K562 (cell line): ENCODE results near the gene NEK1. TPM values are rescaled to one million over a fixed set of nuclear protein-coding genes. Genes with fewer than 3 reads are reported as not detected.

Experiments
- CAMTA2 ChIP-seq: fragments of 250-450 bp; sonication (Bioruptor Pico); conservative IDR thresholded peaks from 2 replicates; pipeline ENCODE4 v1.5.1; 2022
- LCOR ChIP-seq: sonication (generic); formaldehyde crosslinking; IDR thresholded peaks from 2 replicates; pipeline ENCODE4 v1.8.0; 2022; ENCODE audit warnings: mild to moderate bottlenecking, missing genetic modification reagents
- NFATC3 ChIP-seq: fragments of 450-650 bp; IDR thresholded peaks from 2 replicates; pipeline ENCODE4 v1.6.1; 2017; ENCODE audit warnings: mild to moderate bottlenecking
- PCBP2 ChIP-seq: fragments of 200-400 bp; formaldehyde crosslinking; IDR thresholded peaks from 2 replicates; pipeline ENCODE4 v1.6.1; 2018; ENCODE audit warnings: low read length, low read depth, mild to moderate bottlenecking, moderate library complexity; ENCODE audit not compliant: poor library complexity, severe bottlenecking
- SETDB1 ChIP-seq: IDR thresholded peaks from one replicate; pipeline ENCODE4 v1.6.1; 2012; ENCODE audit warnings: low read length, control low read depth, inconsistent platforms
- TFAM ChIP-seq: fragments of 250-450 bp; sonication (Bioruptor Pico); conservative IDR thresholded peaks from 2 replicates; pipeline ENCODE4 v1.5.0; 2021; ENCODE audit warnings: mild to moderate bottlenecking, moderate library complexity
- ZBTB1 ChIP-seq: sonication (generic); formaldehyde crosslinking; IDR thresholded peaks from 2 replicates; pipeline ENCODE4 v1.8.1; 2023; ENCODE audit warnings: missing genetic modification reagents, low read depth, mild to moderate bottlenecking, borderline replicate concordance
- ZFP36 ChIP-seq: fragments of 150-350 bp; IDR thresholded peaks from 2 replicates; pipeline ENCODE4 v1.6.1; 2018; ENCODE audit warnings: low read length, low read depth; ENCODE audit not compliant: partially characterized antibody
- ZKSCAN1 ChIP-seq: fragments of 150-350 bp; IDR thresholded peaks from 2 replicates; pipeline ENCODE4 v1.6.1; 2016; ENCODE audit warnings: low read depth, low read length
- ZNF79 ChIP-seq: fragments of 250-450 bp; sonication (Bioruptor Pico); IDR thresholded peaks from 2 replicates; pipeline ENCODE4 v1.4.0; 2020; ENCODE audit warnings: low read depth, mild to moderate bottlenecking, moderate library complexity
- polyA plus RNA-seq, 8 experiments: library from polyadenylated mRNA; depleted of rRNA in 4 of 8; stranded (reverse) in 5 of 8; unstranded in 3 of 8; fragments of >200 nt; fragmentation: Nextera tagmentation in 2 of 8; fragmentation: Illumina TruSeq in 1 of 8; extraction: Ambion mirVana in 2 of 8; extraction: Trizol in 1 of 8; gene quantifications; 2 replicates each; pipeline versions ENCODE4 v1.2.1 to v1.2.3, GENCODE V29; 2011 to 2014; ENCODE audit warnings: inconsistent platforms in 1 of 8, missing spikeins in 1 of 8
- total RNA-seq, 7 experiments: library from RNA; depleted of rRNA in 6 of 7; stranded (reverse); fragments of >200 nt in 6 of 7; fragmentation: Illumina TruSeq in 2 of 7; extraction: Trizol in 2 of 7; gene quantifications; 2 replicates each; pipeline versions ENCODE4 v1.2.1 to v1.2.3, GENCODE V29; 2011 to 2021; ENCODE audit warnings: low replicate concordance in 1 of 7
- TF ChIP-seq, protein P1 (sequence below): IDR thresholded peaks from 3 replicates; pipeline ENCODE4 v1.6.1; 2011; ENCODE audit warnings: borderline replicate concordance, mild to moderate bottlenecking, moderate library complexity; ENCODE audit not compliant: insufficient read length; ENCODE audit errors: extremely low read depth
- TF ChIP-seq, protein P2 (sequence below): fragments of 450-650 bp; IDR thresholded peaks from 2 replicates; pipeline ENCODE4 v1.6.1; 2016; ENCODE audit warnings: borderline replicate concordance
- TF ChIP-seq, protein P3 (sequence below): sonication (generic); formaldehyde crosslinking; IDR thresholded peaks from 2 replicates; pipeline ENCODE4 v1.8.0; 2023; ENCODE audit warnings: mild to moderate bottlenecking, missing genetic modification reagents
- TF ChIP-seq, protein P4 (sequence below): fragments of 250-450 bp; sonication (Bioruptor Pico); IDR thresholded peaks from 2 replicates; pipeline ENCODE4 v1.8.0; 2021; ENCODE audit warnings: moderate library complexity, mild to moderate bottlenecking, inconsistent platforms
- TF ChIP-seq, protein P5 (sequence below), 2 experiments: fragments of 250-450 bp in 1 of 2; fragments of 450-650 bp in 1 of 2; sonication (Bioruptor Pico) in 1 of 2; IDR thresholded peaks; 2 replicates each; pipeline versions ENCODE4 v1.6.1 to v1.8.0; 2016 to 2021; ENCODE audit warnings: mild to moderate bottlenecking in 2 of 2, moderate library complexity in 2 of 2, missing compliant biosample characterization in 1 of 2, missing genetic modification characterization in 1 of 2

Gene NEK1
- total and polyA plus RNA-seq, 9 of the 15 experiments (the other 6 are each of a cell fraction or from before 2014, with no cell fraction given): 6.2 to 15.7 (median 10.3) TPM

DNA sequence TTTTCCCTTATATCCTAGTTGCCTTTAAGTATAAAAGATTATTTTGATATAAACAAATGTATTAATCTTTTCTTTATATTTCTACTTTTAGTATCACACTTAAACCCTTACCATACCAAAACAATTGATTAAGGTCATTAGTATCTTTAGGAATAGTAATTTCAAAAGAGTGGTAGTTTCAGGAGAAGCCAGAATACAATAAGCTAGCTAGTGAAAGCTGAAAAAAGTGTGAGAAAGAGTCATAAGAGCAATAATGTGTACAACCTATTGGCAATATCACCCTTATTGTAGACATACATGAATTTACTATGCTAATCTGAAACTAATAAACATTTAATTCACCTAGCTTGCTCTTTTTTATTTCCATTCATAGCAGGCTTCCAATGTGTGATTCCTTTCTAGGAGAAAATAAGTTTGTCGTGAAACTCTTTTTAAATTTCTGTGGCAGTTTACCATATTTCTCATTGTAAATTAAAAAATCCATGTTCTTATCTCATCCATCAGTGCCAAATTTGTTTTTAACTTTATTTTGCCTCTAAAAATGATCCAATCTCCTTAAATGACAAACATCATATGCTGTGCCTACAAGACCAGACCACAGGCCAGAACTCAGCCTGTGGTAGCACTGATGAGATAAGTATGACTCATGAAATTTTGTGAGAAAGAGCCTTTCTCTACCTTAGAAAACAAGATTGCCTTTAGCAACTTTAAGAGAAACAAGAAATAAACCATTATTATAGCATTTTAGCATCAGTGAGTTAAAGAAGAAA is 8.1 kb downstream of the NEK1 start (continued):
- TF ChIP-seq, protein P1, sequence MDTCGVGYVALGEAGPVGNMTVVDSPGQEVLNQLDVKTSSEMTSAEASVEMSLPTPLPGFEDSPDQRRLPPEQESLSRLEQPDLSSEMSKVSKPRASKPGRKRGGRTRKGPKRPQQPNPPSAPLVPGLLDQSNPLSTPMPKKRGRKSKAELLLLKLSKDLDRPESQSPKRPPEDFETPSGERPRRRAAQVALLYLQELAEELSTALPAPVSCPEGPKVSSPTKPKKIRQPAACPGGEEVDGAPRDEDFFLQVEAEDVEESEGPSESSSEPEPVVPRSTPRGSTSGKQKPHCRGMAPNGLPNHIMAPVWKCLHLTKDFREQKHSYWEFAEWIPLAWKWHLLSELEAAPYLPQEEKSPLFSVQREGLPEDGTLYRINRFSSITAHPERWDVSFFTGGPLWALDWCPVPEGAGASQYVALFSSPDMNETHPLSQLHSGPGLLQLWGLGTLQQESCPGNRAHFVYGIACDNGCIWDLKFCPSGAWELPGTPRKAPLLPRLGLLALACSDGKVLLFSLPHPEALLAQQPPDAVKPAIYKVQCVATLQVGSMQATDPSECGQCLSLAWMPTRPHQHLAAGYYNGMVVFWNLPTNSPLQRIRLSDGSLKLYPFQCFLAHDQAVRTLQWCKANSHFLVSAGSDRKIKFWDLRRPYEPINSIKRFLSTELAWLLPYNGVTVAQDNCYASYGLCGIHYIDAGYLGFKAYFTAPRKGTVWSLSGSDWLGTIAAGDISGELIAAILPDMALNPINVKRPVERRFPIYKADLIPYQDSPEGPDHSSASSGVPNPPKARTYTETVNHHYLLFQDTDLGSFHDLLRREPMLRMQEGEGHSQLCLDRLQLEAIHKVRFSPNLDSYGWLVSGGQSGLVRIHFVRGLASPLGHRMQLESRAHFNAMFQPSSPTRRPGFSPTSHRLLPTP: no peak
- TF ChIP-seq SETDB1 (no peak), NFATC3 (no peak), TFAM (CRISPR knock-in tag) (no peak), PCBP2 (no peak), ZNF79 (CRISPR knock-in tag) (no peak), ZBTB1 (CRISPR knock-in tag) (no peak), CAMTA2 (CRISPR knock-in tag) (no peak), LCOR (peak; percentile 61; the same call in 1 of the 2 replicates), ZFP36 (no peak), ZKSCAN1 (no peak)
- TF ChIP-seq, protein P2, sequence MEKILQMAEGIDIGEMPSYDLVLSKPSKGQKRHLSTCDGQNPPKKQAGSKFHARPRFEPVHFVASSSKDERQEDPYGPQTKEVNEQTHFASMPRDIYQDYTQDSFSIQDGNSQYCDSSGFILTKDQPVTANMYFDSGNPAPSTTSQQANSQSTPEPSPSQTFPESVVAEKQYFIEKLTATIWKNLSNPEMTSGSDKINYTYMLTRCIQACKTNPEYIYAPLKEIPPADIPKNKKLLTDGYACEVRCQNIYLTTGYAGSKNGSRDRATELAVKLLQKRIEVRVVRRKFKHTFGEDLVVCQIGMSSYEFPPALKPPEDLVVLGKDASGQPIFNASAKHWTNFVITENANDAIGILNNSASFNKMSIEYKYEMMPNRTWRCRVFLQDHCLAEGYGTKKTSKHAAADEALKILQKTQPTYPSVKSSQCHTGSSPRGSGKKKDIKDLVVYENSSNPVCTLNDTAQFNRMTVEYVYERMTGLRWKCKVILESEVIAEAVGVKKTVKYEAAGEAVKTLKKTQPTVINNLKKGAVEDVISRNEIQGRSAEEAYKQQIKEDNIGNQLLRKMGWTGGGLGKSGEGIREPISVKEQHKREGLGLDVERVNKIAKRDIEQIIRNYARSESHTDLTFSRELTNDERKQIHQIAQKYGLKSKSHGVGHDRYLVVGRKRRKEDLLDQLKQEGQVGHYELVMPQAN: no peak
- TF ChIP-seq, protein P3, sequence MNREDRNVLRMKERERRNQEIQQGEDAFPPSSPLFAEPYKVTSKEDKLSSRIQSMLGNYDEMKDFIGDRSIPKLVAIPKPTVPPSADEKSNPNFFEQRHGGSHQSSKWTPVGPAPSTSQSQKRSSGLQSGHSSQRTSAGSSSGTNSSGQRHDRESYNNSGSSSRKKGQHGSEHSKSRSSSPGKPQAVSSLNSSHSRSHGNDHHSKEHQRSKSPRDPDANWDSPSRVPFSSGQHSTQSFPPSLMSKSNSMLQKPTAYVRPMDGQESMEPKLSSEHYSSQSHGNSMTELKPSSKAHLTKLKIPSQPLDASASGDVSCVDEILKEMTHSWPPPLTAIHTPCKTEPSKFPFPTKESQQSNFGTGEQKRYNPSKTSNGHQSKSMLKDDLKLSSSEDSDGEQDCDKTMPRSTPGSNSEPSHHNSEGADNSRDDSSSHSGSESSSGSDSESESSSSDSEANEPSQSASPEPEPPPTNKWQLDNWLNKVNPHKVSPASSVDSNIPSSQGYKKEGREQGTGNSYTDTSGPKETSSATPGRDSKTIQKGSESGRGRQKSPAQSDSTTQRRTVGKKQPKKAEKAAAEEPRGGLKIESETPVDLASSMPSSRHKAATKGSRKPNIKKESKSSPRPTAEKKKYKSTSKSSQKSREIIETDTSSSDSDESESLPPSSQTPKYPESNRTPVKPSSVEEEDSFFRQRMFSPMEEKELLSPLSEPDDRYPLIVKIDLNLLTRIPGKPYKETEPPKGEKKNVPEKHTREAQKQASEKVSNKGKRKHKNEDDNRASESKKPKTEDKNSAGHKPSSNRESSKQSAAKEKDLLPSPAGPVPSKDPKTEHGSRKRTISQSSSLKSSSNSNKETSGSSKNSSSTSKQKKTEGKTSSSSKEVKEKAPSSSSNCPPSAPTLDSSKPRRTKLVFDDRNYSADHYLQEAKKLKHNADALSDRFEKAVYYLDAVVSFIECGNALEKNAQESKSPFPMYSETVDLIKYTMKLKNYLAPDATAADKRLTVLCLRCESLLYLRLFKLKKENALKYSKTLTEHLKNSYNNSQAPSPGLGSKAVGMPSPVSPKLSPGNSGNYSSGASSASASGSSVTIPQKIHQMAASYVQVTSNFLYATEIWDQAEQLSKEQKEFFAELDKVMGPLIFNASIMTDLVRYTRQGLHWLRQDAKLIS: no peak
- TF ChIP-seq, protein P4, sequence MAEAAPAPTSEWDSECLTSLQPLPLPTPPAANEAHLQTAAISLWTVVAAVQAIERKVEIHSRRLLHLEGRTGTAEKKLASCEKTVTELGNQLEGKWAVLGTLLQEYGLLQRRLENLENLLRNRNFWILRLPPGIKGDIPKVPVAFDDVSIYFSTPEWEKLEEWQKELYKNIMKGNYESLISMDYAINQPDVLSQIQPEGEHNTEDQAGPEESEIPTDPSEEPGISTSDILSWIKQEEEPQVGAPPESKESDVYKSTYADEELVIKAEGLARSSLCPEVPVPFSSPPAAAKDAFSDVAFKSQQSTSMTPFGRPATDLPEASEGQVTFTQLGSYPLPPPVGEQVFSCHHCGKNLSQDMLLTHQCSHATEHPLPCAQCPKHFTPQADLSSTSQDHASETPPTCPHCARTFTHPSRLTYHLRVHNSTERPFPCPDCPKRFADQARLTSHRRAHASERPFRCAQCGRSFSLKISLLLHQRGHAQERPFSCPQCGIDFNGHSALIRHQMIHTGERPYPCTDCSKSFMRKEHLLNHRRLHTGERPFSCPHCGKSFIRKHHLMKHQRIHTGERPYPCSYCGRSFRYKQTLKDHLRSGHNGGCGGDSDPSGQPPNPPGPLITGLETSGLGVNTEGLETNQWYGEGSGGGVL (CRISPR knock-in tag): no peak
- TF ChIP-seq, protein P5, sequence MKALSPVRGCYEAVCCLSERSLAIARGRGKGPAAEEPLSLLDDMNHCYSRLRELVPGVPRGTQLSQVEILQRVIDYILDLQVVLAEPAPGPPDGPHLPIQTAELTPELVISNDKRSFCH (CRISPR knock-in tag; IDR thresholded peaks at IDR 0.05): no peak
- TF ChIP-seq, protein P5 (tag; IDR thresholded peaks at IDR 0.05): no peak
